ENCODE data around the gene CALHM4.

GRCh38 chr6:116545651-116546050 lies 7.9 kb upstream of the CALHM4 start, which contains the start of gene TRAPPC3L:
- TF ChIP-seq CTCF (IDR thresholded peaks at IDR 0.05 in 4 of 5, conservative IDR thresholded peaks at IDR 0.05 in 1 of 5) (no peak), POLR2A (IDR thresholded peaks at IDR 0.05) (no peak)

Data from gastrocnemius medialis (tissue), 4 donors.